ENCODE measurements around the gene NSMCE3. TPM values are rescaled to one million over a fixed set of nuclear protein-coding genes. Genes with fewer than 3 reads are reported as not detected.
"Not testable (repeated sequence)": the region's sequence is repeated elsewhere in the genome, so short reads cannot be mapped to it uniquely, and the experiment has no call there.

Gene NSMCE3
- total RNA-seq, 1 experiment from 2014 or later, result 11.8 TPM

DNA sequence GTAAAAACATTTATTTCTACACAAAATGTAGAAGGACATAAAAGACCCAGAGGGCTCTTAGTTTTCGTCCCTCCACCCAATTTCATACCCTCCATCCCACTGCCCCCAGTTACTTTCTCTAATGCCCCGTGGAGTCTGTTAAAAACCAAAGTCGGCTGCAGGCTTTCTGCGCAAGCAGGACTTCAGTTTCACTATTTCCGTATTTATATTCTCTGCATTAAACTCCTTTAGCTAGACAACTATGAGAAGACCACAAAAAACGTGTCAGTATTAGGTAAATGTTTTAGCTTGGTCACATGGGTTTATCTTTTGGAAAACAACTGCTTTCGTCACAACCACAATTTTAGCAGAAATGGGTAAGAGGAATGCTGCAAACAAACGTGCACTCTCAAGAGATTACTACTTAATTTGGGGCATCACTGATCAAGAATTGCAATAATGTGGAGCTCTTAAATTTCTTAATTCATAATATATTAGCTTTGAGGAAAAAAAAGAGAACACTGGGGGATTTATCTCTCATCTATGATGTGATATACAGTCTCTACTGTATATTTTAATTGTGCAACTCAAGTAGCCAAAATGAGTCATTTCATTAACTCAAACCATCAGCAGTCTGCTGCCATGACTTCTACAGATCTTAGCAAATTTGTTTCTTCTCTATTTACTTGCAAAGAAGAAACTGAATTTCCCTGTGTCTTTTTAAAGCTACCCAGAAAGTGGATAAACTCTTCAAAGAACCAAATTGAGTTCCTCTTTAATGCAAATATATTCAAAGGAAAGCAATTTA is 740 bp upstream of the NSMCE3 start:
- DNase-seq (ENCODE audit: low read depth), result peak; percentile 23

DNA sequence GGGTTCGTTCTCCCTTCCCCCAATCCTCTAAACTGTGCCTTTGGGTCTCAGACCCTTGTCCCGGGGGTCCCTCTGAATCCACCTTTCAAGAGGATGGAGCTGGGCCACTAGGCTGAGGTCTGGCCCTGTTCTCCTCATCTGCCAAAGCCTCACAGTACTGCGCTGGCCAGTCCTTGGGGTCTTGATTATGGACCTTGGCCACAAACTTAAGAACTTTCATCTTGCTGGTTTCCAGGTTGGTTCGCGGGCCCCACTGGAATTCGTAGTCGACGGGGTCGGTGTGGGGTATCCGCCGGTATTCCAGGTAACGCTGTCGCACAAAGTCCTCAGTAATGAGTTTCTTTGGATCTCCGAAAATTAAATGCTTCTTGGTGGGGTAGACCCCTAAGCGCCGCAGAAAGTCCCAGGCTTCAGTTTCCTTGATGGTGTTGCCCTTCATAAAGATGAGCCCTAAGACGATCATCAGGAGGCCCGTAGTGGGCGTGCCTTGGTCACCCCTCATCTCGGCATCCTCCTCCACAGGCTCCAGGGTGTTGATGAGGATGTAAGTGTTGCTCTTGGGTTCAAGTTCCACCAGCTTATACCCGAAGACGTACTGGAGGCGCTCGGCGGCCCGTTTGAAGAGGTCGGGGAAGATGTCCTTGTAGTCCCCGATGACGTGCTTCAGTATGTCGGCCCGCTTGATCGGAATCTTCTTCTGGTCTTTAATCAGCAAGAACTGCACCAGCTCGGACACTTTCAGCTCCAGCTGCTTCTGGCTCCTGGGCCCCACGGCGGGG is 727 bp downstream of the NSMCE3 start:
- DNase-seq (ENCODE audit: low read depth), result peak; percentile 42

DNA sequence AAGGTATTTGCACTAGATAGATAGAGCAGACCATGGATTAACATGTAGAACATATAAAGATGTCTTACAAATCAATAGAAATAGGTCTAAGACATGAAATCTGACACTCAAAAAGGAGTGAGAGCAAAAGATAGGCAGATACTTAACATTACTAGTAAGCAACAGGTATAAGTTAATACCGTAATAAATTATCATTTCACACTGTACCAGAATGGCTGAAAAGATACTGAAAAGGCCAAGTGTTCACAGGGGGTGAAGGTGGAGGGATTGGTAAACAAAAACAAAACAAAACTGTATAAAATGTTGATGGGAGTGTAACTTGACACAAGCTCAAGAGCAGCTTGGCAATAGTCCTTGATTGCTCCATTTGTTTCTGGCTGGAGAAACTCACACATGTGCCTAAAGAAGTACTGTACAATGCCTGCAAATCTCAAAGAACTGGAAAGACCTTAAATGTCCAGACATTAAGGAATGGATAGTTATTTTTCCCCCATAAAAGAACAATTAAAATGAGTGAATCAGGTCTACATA is 3.5 kb downstream of the NSMCE3 start:
- DNase-seq (ENCODE audit: low read depth), result no peak

DNA sequence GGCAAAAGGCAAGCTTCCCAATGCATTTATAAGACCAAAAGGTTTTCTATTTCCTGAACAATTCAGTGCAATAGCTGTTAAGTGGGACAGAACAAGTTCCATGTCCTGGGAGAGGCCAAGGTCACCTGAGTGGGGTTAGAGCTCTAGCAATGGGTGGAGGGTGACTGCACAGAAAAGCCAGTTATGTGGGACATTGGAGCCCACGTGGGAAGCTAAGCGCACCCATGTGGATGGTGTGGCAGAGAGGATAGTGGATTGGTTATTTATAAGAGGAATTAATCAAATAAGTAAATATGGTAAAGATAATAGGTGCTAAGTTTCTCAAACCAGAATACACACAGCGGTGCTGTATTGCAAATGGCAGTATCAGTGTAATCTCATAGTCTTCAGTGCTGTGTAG is 6.3 kb downstream of the NSMCE3 start:
- no peak for DNase-seq (ENCODE audit: low read depth)

DNA sequence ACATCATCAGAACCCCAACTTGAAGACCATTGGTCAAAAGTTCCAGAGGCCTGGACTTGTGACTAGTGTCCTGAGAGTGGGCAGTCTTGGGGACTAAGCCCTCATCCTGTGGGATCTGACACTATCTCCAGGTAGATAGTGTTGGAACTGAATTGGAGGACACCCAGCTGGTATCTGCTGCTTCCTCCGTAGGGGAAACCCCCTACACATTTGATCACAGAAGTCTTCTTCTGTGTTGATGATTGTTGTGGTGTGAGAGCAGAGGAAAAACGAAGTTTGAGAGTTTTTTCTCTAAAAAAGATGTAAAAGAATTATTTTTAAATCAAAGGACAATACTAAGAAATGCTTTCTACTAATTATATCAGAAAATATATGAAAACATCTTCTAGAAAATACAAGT is 6.9 kb downstream of the NSMCE3 start:
- no peak for DNase-seq (ENCODE audit: low read depth)

DNA sequence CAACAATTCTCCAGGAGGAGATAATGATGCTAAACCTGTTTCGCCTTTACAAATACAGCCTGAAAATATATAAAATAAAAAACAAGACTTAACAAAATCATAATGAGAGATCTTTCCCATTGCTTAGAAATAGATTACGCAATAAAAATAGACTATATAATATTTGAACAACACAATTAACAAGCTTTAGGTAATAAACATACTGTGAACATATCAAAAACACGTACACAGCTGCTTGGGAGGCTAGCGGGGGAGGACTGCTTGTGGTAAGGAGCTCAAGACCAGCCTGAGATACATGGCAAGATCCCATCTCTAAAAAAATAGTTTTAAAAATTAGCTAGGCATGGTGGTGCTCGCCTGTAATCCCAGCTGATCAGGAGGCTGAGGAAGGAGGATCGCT is 8.7 kb downstream of the NSMCE3 start:
- DNase-seq (ENCODE audit: low read depth), result no peak

DNA sequence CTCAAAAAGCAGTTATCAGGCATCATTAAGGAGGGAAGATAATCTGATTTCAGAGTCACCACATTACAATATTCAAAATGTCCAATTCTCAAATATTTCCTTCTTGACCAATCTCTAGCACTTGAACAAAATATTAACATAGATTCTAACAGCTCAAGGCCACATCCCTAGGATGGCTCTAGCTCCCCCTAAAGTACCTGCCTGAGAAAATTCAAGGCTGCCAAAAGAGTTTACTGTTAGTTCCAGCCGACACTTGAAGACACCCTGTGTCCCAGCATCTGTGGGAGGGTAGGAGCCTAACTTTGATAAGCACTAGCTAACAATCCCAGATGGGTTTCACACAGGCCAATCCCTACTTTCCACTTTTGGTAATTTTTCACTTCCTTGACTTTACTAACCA is 10.4 kb downstream of the NSMCE3 start:
- DNase-seq (ENCODE audit: low read depth), result no peak

DNA sequence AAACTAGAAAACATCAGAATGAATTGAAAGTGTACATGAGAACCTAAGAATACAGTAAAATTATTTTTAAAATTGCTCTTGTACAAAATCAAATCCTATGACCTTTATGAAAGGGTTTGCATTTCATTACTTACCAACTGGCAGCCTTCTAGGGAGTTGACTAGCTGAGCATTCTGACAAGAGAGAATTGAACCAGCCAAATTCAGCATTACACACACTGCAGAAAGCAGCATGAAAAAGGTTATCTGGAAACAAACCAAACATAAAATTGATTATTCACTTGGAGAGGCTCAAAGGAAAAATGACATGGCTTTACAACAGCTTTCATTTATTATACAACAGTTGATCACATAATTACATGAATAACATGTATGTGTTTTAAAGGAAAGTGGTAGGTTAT is 17.4 kb downstream of the NSMCE3 start:
- DNase-seq (ENCODE audit: low read depth), result no peak

DNA sequence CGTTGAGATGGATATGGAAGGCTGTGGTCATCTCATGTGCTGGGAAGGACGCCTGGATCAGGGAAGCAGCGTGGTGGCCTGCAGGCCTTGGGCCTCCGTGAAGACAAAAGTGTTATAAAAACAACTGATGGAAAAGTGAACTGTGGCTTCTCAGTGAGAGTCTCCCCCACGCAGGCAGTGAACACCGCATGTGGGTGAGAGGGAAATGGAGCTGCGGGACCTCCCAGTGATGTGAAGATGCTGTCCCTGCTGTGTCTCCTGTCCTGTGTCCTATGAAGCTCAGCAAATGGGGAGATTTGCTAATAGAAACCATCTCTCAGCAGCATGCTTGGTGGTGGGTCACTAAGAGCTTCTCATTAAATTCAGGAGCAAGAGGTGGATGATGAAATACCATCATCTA is 25.1 kb downstream of the NSMCE3 start:
- no peak for DNase-seq (ENCODE audit: low read depth)

DNA sequence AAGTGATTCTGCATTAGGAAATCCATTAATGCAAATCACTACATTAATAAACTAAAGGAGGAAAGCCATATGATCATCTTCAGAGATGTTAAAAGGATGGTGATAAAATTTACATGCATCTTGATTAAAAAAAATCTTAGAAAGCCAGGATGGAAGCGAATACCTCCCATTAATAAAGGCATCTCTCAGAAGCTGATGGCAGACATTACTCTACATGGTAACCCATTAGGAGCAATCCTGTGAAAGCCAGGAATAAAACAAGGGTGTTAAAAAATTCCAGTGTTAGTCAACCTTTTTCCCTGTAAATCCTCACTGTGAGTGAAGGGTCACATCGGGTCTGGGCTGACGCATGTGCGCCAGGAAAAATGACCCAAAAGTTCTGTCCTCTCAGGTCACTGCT is 25.5 kb downstream of the NSMCE3 start:
- DNase-seq (ENCODE audit: low read depth), result no peak

DNA sequence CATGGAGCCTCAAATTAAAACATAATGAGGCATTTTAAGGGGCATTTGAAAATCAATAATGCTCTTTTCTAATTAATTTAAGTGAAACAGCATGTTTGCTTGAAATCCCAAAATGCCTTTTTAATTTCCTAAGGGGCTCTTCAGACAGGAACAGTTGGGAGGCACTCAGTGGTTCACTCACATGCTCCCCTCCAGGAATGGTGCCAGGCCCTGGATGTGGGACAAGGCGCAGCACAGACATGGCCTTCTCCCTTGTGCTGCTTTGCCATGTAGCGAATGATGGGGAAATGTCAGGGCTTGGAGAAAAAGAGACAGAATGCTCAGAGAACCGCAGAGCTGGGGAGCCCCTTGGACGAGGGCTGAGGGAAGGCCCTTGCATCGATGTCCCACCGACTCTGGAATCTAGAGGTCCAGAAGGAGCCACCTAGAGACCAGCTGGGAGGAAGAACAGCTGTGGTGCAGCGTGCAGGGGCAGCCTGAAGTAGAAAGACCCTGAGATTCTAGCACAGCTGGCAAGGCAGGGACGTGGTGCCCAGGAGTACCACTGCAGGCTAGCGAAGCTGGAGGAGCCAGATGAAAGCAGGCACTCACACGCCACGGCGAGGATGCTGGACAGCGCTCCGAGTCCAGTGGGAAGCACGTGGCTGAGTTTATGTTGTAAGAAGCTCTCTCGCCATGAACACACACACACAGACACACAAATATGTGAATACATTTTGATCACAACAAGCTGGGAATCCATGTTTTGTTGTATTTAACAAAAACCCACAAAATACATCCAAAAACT is 27.0 kb downstream of the NSMCE3 start:
- DNase-seq (ENCODE audit: low read depth), result no peak

DNA sequence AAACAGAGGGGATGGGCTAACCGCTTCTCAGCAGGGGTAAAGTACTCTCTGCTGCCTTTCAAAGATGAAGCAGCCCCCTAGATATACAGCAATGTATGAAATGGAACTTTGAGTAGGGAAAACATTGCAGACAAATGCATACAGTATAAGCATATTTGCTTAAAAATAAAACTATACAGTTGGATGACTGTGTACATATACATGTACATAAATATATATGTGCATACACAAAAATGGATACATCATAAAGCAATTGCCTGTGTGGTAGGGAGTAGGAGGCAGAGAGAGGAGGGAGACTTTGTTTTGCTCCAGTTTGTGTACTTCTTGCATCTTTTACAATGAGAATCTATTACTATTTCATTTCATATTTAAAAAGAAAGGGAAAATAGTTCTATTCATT is 28.4 kb downstream of the NSMCE3 start:
- no peak for DNase-seq (ENCODE audit: low read depth)

DNA sequence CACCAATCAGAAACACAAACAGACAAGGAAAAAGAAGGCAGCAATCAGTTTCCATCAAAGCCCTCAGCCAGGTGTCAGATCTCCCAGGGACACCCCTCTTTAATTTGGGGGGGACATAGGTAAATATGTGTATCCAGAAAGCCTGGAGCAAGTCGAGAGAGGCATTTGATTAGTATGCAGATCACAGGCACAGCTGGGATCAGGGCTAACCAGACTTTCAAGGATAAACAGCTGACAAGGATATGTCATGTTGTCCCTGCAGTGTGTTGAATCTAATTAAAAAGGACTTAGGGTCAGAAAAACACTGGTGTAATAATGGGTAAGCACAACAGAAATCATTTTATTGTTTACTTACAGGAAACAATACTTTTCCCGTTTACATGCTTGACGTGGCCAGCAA is 30.2 kb downstream of the NSMCE3 start:
- no peak for DNase-seq (ENCODE audit: low read depth)

DNA sequence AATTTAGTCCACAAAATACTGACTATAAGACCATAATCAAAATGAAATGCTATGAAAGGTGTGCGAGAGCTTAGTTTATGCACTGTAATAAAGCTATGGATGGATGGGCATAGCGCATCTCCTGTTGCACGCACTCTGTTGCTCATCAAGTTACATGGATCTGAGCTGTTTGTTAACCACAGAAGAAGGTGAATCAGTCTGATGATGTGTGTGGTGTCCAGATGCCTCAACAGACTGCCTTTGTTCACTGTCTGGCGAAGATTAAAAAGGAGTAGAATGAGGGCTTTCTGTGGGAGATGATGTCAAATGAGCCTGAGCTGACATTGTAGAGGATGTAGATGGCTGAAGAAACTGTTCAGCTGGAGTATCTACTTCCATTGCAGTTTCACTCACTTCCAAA is 36.1 kb downstream of the NSMCE3 start:
- DNase-seq (ENCODE audit: low read depth), result peak; percentile 46

DNA sequence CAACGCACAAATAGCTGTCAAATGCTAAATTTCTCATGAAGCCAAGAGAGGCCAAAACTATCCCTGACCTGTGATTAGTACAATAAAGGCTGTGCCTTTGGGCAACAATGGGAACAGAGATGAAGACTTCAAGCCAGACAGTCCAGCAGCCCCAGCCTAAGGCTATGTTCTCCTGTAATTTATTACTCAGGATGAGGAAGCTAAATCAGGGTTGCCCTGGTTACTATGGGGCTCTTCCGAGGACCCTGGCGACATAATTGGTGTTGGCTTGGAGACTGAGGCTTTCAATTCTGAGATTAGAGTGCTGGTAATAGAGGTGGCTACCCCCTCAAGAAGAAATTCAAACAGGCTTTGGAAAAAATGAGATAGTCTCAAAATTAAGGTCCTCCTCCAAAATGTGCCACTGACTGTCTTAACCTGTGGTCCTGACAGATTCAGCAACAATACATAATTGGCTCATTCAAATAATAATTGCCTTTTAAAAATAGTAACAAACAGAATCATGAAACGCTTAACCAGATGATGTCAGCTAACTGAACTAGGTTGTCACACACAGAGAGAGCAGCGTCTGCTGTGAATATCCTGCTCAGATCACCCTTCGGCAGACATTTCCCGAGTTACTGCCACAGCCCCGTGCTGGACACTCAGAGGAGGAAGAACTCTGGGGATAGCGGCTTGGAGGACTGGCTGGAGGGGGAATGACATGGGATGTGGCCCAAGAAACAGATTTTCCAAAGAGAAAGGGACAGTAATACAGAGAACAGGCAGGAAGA is 43.0 kb downstream of the NSMCE3 start:
- DNase-seq (ENCODE audit: low read depth), result peak; percentile 48

DNA sequence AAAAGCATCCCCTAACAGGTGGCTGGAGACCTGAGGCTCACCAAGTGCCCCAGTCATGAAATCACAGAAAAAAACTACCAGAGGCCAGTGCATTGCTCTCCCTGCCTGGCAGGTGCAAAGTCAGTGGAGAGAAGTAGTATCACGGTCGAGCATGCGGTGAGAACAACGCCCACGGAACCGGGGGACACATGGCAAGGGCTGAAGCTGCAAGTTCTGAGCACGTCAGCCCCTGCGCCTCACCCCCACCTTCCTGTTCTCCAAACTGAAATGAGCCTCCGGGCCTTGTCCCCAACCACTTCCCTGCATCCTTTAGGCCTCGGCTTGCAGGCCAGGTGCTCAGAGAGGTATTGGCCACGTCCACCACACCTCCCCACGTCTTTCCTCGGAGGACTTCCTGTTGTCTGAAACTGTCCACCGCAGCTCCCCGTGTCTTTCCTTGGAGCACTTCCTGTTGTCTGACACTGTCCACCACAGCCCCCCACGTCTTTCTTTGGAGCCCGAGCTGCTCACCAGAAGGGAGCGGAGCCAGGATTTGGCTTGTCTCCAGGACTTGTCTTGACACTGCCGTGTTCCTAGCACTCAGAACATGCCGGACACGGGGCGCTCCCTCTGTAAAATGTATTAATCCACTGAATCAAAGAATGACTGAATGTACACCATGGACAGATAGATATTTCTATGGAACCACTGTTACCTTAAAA is 43.9 kb downstream of the NSMCE3 start:
- no peak for DNase-seq (ENCODE audit: low read depth)

DNA sequence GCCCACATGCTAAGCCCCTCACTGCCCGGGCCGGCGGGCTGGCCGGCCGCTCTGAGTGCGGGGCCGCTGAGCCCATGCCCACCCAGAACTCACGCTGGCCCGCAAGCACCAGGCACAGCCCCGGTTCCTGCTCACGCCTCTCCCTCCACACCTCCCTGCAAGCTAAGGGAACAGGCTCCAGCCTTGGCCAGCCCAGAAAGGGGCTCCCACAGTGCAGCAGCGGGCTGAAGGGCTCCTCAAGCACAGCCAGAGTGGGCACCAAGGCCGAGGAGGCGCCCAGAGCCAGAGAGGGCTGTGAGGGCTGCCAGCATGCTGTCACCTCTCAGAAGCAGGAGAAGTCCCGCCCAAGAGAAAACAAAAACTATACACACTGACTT is 44.6 kb downstream of the NSMCE3 start:
- not testable (repeated sequence) for DNase-seq (ENCODE audit: low read depth)

DNA sequence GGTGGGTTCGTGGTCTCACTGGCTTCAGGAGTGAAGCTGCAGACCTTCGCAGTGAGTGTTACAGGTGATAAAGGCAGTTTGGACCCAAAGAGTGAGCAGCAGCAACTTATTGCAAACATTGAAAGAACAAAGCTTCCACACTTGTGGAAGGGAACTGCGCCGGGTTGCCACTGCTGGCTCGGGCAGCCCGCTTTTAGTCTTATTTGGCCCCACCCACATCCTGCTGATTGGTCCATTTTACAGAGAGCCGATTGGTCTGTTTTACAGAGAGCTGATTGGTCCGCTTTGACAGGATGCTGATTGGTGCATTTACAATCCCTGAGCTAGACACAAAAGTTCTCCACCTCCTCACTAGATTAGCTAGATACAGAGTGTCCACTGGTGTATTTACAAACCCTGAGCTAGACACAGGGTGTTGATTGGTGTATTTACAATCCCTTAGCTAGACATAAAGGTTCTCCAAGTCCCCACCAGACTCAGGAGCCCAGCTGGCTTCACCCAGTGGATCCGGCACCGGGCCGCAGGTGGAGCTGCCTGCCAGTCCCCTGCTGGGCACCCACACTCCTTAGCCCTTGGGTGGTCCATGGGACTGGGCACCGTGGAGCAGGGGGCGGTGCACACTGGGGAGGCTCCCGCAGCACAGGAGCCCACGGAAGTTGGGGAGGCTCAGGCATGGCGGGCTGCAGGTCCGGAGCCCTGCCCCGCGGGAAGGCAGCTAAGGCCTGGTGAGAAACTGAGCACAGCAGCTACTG is 45.2 kb downstream of the NSMCE3 start:
- DNase-seq (ENCODE audit: low read depth), result not testable (repeated sequence)

DNA sequence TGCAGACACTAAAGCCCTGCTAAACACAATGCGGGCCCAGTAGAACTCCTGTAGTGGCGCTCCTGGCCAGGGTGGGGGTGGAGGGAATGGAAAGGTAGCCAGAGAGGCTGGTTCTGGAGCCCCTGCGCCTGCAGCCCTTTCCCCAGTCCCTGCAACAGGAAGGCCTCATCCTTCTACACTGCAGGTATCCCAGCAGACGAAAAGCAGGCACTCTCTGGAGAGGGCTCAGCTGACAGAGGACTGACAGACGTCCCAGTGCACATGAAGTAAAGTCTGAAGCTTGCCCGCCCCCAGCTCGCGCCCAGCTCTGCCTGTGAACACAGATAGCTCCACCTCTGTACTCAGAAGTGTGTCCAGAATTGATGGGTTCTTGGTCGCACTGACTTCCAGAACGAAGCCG is 46.0 kb downstream of the NSMCE3 start:
- no peak for DNase-seq (ENCODE audit: low read depth)
